Panc1 (cell line): Measurements from ENCODE around the gene NLGN2. TPM values are rescaled to one million over a fixed set of nuclear protein-coding genes. Genes with fewer than 3 reads are reported as not detected.

Source experiments
- ATAC-seq: fragments of 200-7000 bp; cut with Tn5 transposase; 2 replicates; pipeline ENCODE4 v1.9.1; 2020; ENCODE audit warnings: mild to moderate bottlenecking, moderate library complexity
- BruUV-seq: library from RNA; stranded (reverse); fragments of 400-500 nt; replicated peaks from 2 replicates; lab custom pipeline; 2021; lab: Mats Ljungman, UMichigan
- CTCF ChIA-PET: fragments of 300-600 bp; sonication (Branson Sonifier 250); formaldehyde crosslinking; loops from one replicate; lab custom pipeline; 2022; ENCODE audit warnings: antibody characterized with exemption; lab: Charles Lee
- POLR2A ChIA-PET: fragments of 300-600 bp; sonication (Branson Sonifier 250); formaldehyde crosslinking; loops from one replicate; lab custom pipeline; 2022; ENCODE audit warnings: antibody characterized with exemption; lab: Charles Lee
- DNase-seq: peaks from one replicate; pipeline ENCODE4 v3.0.0-alpha.2; 2010; ENCODE audit warnings: low read depth, low spot score
- H3K27ac ChIP-seq: 2 replicates; pipeline ENCODE4 v1.5.1; 2011; ENCODE audit warnings: mild to moderate bottlenecking, low read length, inconsistent platforms
- H3K27me3 ChIP-seq: fragments of 200-500 bp; sonication (Bioruptor generic); 2 replicates; pipeline ENCODE4 v1.6.0; 2014; ENCODE audit warnings: low read length, inconsistent platforms; ENCODE audit not compliant: control insufficient read depth, insufficient read depth
- H3K36me3 ChIP-seq: fragments of 200-500 bp; sonication (Bioruptor generic); 2 replicates; pipeline ENCODE4 v1.5.1; 2014; ENCODE audit warnings: inconsistent platforms, mild to moderate bottlenecking, low read length, moderate library complexity; ENCODE audit not compliant: control insufficient read depth, insufficient read depth
- H3K4me1 ChIP-seq: 2 replicates; pipeline ENCODE4 v1.5.1; 2011; ENCODE audit warnings: inconsistent platforms, mild to moderate bottlenecking, low read length, moderate library complexity; ENCODE audit not compliant: control insufficient read depth, insufficient read depth
- H3K4me3 ChIP-seq, 2 experiments: 2 replicates each; pipeline ENCODE4 v1.5.1; 2011 to 2012; ENCODE audit warnings: low read depth in 2 of 2, low read length in 2 of 2, mild to moderate bottlenecking in 2 of 2, inconsistent platforms in 1 of 2, moderate library complexity in 1 of 2
- H3K9me3 ChIP-seq: fragments of 200-500 bp; sonication (Bioruptor generic); 2 replicates; pipeline ENCODE4 v1.5.1; 2014; ENCODE audit warnings: low read depth, mild to moderate bottlenecking, inconsistent platforms, low read length, moderate library complexity; ENCODE audit not compliant: control insufficient read depth, insufficient read depth
- POLR2AphosphoS5 ChIP-seq: IDR thresholded peaks from 2 replicates; pipeline ENCODE4 v1.6.1; 2012; ENCODE audit warnings: mild to moderate bottlenecking, low read depth, low read length, moderate library complexity
- SIN3A ChIP-seq: IDR thresholded peaks from 2 replicates; pipeline ENCODE4 v1.6.1; 2012; ENCODE audit warnings: low read depth, mild to moderate bottlenecking, low read length, moderate library complexity, borderline replicate concordance; ENCODE audit not compliant: insufficient read depth
- TCF7L2 ChIP-seq: IDR thresholded peaks from 2 replicates; pipeline ENCODE4 v1.6.1; 2011; ENCODE audit warnings: mild to moderate bottlenecking, low read depth, low read length, inconsistent platforms
- in situ Hi-C: cut with HindIII; loops from 2 replicates; pipeline ENCODE4 v1.10.0; 2016; ENCODE audit warnings: low sequenced_read_pairs, low pct_unique_long_range_greater_than_20kb
- intact Hi-C: fragments of 100-400 bp; cut with micrococcal nuclease; formaldehyde crosslinking; loops from one replicate; pipeline ENCODE4 v1.10.0; 2022; ENCODE audit not compliant: unreplicated experiment
- total RNA-seq: library from RNA; stranded (reverse); gene quantifications from one replicate; pipeline ENCODE4 v1.2.1, GENCODE V29; 2021; ENCODE audit not compliant: unreplicated experiment
- TF ChIP-seq, protein P1 (sequence below): fragments of 450-650 bp; IDR thresholded peaks from 2 replicates; pipeline ENCODE4 v1.5.1; 2017; ENCODE audit warnings: mild to moderate bottlenecking
- TF ChIP-seq, protein P2 (sequence below), 2 experiments: IDR thresholded peaks; 2 replicates each; pipeline ENCODE4 v1.6.1; 2011 to 2012; ENCODE audit warnings: low read depth in 2 of 2, control low read depth in 1 of 2, low read length in 1 of 2, mild to moderate bottlenecking in 1 of 2, moderate library complexity in 1 of 2; ENCODE audit not compliant: insufficient read depth in 1 of 2

The NLGN2 gene
- total RNA-seq, 1 experiment from 2014 or later = 33.6 TPM

DNA sequence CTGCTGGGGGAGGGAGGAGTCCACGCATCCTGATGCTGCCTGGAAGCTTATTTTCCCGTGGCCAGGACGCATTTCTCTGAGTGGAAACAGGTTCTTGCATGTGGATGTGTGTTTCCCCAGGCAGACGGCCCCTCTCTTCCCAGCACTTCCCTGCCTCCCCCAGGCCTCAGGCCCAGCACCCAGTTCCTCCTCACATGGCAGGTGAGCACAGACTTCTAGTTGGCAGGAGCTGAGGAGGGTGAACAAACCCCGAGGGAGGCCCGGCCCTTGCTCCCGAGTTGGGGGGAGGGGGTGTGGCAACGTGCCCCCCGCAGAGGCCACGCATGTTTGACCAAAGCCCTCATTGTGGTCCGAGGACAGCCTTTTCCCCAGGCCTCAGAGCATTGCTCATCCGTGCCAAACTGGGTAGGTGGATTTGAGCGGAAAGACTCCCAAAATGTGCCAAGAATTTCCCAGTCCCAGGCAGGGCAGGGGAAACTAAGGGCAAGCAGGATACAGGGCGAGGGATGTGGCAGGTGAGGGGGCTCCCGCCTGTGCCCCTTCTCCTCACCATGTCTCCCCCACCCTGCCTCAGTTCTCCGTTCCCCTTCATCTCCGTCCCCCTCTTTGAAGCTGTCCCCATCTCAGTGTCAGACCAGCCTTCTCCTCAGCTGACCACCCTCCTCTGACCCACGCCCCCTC lies 11.0 kb downstream of the NLGN2 start:
- no peak for ATAC-seq
- no peak for DNase-seq
- ChIA-PET POLR2A (no interaction called here), CTCF (interaction anchor here (0.6 kb wide), 1 partner anchor 15 kb away, joined by 4 read pairs; no protein-coding TSS in a partner anchor)
- no peaks in the 10 kb centered on the region for H3K4me1 ChIP-seq
- no peak overlapping the region for H3K4me3 ChIP-seq
- H3K9me3 ChIP-seq = no peaks in the 10 kb centered on the region
- no peak for TF ChIP-seq SIN3A
- TF ChIP-seq, protein P1, sequence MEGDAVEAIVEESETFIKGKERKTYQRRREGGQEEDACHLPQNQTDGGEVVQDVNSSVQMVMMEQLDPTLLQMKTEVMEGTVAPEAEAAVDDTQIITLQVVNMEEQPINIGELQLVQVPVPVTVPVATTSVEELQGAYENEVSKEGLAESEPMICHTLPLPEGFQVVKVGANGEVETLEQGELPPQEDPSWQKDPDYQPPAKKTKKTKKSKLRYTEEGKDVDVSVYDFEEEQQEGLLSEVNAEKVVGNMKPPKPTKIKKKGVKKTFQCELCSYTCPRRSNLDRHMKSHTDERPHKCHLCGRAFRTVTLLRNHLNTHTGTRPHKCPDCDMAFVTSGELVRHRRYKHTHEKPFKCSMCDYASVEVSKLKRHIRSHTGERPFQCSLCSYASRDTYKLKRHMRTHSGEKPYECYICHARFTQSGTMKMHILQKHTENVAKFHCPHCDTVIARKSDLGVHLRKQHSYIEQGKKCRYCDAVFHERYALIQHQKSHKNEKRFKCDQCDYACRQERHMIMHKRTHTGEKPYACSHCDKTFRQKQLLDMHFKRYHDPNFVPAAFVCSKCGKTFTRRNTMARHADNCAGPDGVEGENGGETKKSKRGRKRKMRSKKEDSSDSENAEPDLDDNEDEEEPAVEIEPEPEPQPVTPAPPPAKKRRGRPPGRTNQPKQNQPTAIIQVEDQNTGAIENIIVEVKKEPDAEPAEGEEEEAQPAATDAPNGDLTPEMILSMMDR = no peak
- no peak for TF ChIP-seq TCF7L2
- in situ Hi-C loops = no loop called here
- intact Hi-C loops = no loop called here
- BruUV-seq = no TSS peak
- H3K27ac ChIP-seq = no peak overlapping the region
- no peaks in the 10 kb centered on the region for H3K36me3 ChIP-seq
- no peaks in the 10 kb centered on the region for H3K27me3 ChIP-seq

DNA sequence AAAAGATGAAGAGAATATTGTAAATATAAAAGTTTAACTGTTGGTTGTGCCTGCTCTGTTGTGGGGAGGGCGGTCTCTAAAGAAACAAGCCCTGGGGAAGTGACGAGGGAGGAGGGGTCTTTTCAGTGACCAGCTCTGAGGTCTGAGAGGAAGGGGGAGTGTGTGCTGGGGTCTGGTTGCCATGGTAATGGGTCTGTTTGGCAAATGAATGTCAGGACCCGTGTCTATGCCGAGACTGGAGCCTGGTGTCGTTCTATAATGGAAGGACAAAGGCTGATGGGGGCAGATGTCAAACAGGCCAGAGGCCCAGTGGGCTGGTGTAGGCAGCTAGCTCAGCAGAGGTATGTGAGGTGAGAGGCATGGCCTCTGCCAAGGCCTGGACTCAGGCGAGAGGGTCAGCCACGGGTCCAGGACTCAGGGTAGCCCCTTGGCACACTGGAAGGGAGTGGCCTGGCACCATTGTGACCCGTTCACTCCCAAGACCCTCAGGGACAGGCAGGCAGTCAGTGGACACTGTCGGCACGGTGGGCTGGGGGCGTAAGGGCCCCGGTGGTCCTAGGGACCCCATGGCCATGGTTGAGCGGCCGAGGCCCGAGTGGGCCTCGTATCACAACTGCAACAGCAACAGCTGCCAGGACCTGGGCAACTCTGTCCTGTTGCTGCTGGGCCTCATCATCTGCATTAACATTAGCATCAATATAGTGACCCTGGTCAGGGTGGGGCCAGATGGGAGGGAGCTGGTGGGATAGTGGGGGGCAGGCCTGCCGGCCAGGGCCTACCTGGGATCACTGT lies 12.4 kb downstream of the NLGN2 start, which contains the start of gene SPEM1:
TSS of gene SPEM1 (plus strand) at position 506 of the 792 bp plus-strand sequence. CDS start at position 567, 61 bp downstream.
- no peaks in the 10 kb centered on the region for H3K27me3 ChIP-seq
- CTCF ChIA-PET = no interaction called here
- no peak within 1 kb of the TSS for H3K27ac ChIP-seq
- POLR2A ChIA-PET = no interaction called here
- H3K4me1 ChIP-seq = no peaks in the 10 kb centered on the region
- intact Hi-C loops = no loop called here
- no peak within 1 kb of the TSS for H3K4me3 ChIP-seq
- in situ Hi-C loops = no loop called here
- no peaks in the 10 kb centered on the region for H3K9me3 ChIP-seq
- DNase-seq (no peak), ATAC-seq (no peak)
- TF ChIP-seq TCF7L2 (no peak), SIN3A (no peak), POLR2AphosphoS5 (no peak)
- TF ChIP-seq, protein P2, sequence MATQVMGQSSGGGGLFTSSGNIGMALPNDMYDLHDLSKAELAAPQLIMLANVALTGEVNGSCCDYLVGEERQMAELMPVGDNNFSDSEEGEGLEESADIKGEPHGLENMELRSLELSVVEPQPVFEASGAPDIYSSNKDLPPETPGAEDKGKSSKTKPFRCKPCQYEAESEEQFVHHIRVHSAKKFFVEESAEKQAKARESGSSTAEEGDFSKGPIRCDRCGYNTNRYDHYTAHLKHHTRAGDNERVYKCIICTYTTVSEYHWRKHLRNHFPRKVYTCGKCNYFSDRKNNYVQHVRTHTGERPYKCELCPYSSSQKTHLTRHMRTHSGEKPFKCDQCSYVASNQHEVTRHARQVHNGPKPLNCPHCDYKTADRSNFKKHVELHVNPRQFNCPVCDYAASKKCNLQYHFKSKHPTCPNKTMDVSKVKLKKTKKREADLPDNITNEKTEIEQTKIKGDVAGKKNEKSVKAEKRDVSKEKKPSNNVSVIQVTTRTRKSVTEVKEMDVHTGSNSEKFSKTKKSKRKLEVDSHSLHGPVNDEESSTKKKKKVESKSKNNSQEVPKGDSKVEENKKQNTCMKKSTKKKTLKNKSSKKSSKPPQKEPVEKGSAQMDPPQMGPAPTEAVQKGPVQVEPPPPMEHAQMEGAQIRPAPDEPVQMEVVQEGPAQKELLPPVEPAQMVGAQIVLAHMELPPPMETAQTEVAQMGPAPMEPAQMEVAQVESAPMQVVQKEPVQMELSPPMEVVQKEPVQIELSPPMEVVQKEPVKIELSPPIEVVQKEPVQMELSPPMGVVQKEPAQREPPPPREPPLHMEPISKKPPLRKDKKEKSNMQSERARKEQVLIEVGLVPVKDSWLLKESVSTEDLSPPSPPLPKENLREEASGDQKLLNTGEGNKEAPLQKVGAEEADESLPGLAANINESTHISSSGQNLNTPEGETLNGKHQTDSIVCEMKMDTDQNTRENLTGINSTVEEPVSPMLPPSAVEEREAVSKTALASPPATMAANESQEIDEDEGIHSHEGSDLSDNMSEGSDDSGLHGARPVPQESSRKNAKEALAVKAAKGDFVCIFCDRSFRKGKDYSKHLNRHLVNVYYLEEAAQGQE (IDR thresholded peaks at IDR 0.05; ENCODE audit: insufficient read depth in 1 of 2, low read depth in 2 of 2, low read length in 1 of 2) = no peak
- TF ChIP-seq, protein P1 = no peak
- no TSS peak for BruUV-seq
- H3K36me3 ChIP-seq = no peaks in the 10 kb centered on the region
